T-helper 1 cell (primary cell): ENCODE measurements around the gene GABRB1.
"Not testable (repeated sequence)": the region's sequence is repeated elsewhere in the genome, so short reads cannot be mapped to it uniquely, and the experiment has no call there.

ENCODE experiments used
- DNase-seq, 5 donors: peaks; one replicate each; pipeline ENCODE4 v3.0.0-alpha.2; 2012 to 2020

Gene GABRB1

GRCh38 chr4:47213971-47214370 lies 182.6 kb downstream of the GABRB1 start:
- no peak for DNase-seq

DNA sequence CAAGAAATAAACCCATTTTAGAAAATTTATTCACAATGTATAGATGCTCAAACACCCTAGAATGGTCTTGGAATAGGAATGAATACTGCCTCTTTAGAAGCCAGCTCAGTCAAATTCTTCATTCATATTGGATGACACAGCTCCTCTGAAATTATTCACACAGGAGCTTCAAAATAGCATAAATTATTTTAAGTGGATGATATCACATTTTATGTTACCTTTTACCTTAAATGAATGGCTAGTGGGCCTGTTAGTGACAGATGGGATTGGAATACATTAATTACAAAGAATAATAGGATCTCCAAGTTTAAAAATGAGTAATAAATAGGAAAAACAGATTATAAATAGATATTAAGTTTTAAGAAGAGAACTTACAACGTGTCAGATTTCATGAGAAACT lies 184.4 kb downstream of the GABRB1 start:
- no peak for DNase-seq

GRCh38 chr4:47217291-47217690 lies 185.9 kb downstream of the GABRB1 start:
- no peak for DNase-seq

DNA sequence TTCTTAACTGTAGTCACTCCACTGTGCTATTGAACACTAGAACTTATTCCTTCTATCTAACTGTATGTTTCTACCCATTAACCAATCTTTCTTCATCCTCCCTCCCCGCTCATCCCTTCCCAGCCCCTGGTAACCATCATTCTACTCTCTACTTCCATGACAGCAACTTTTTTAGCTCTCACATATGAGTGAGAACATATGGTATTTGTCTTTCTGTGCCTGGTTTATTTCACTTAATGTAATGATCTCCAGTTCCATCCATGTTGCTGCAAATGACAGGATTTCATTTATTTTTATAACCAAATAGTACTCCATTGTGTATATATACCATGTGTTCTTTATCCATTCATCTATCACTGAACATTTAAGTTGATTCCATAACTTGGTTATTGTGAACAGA lies 186.5 kb downstream of the GABRB1 start:
- DNase-seq: no peak

DNA sequence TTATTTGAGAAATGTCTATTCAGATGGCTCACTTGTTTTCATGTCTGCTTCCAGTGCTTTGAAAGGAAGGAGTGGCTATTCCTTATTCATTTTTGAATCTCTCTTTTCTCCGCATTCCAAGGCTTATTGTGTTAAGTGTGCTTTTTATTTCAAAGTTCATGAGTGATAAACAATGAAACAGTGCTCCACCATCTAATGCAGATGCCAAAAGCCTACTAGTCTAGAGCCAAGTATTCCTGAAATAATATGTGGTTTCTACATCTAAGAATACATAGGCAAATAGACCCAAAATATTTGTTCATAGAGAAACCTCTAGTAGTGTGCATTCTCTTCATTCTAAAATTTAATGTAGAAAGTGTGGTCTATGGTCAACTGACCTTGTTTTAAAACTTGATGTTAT lies 187.3 kb downstream of the GABRB1 start:
- no peak for DNase-seq

DNA sequence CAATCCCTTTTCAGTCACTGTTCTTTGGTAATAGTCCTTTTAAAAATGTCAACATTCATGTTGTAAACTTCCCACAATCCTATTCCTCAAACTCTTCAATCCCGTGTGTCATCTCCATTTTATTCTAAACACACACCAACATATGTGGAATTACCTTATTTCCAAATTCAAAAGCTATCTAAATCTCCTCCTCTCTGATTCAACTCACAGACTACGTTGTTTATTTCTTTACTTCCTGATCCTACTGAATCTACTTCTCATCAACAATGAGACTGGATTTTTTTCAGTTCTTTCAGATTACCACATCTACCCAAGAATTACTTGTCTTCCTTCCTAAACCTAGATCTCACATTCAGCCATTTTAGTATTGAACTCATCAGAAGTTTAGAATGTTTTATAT lies 188.2 kb downstream of the GABRB1 start:
- no peak for DNase-seq

DNA sequence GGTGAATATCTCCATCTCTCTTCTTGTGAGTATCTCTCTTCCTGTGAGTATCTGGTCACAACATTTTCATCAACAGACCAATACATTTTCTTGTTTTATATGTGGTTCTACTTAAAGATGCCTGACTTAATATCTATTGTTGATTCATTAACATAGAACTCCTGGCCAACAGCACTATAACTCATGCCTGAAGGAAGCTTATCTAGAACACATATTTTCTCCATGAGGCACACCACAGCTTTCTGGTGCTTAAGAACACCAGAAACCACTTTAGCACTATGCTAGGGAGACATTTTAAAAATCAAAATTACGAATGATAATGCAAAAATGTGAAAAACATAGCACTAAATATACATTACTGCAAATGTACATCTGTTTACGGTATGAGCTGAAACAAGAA lies 190.4 kb downstream of the GABRB1 start:
- no peak for DNase-seq

DNA sequence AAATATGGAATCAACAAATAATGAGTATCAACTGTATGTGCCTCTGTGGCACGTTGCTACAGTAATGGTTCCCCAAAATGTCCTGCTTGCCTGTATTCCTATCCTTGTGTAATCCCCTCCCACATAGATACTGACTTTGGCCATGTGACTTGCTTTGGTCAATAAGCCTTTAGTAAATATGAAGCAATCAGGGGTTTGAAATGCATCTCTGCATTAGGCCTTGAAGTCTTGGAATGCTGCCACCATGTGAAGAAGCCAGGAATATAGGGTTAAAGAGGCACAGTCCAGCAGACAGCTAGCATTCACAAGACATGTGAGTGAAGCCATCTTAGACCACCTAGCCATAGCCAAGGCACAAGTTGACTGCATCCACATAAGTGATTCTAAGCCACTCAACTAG lies 190.9 kb downstream of the GABRB1 start:
- no peak for DNase-seq

DNA sequence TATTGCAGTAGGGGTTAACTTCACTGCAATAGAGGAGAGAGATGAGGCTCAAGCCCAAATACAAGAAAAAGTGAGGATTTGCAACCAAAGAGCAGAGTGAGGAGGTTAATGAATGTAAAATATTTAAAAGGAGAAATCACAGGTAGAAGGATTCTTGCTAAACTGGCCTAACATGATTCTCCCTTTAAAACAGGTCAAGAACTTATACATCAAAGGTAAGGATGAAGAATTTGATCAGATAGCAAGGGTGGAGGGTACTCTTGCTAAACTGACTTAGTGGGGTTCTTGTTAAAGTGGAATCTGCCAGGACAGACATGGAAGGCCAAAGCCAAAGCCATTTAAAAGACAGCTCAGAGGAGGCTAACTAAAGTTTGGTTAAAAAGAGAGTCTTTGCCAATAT lies 193.0 kb downstream of the GABRB1 start:
- DNase-seq: no peak

DNA sequence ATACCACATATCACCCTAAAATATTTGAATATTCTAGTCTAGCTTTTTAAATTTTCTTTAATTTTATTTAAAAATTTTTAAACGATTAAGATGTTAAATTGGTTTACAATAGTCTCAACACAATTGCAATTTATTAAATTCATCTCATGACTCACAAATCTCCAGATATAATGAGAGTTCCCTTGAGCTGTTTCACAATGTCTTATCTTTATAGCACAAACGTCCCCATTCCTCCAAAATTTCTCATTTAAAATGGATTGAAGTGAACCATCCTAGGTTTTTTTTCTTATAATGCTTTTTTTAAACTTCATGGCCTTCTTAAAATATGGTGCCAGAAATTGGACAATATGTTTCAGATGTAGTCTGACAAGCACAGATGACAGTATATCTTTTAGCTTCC lies 204.4 kb downstream of the GABRB1 start:
- no peak for DNase-seq

- no peak for DNase-seq
These were observed 207.3 kb downstream of the GABRB1 start for GRCh38 chr4:47238667-47239066.

DNA sequence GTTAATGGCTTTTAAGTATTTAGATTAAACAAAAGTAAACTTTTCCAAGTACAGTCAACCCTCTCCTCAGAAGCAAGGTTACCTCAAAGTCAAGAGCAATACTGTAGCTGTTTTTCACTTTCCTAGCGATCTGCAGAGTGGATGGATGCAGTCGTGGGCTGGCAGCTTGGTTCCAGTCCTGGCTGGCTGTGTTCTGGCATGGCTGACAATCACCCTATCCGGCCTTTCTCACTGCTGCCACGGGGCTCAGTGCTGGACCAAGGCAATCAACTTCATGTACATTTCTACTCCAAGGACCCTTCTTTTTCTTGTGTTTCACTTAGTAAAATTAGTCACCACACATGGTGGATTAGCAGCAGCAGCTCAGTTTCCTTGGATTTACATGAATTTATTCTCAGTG lies 208.3 kb downstream of the GABRB1 start:
- DNase-seq: no peak

DNA sequence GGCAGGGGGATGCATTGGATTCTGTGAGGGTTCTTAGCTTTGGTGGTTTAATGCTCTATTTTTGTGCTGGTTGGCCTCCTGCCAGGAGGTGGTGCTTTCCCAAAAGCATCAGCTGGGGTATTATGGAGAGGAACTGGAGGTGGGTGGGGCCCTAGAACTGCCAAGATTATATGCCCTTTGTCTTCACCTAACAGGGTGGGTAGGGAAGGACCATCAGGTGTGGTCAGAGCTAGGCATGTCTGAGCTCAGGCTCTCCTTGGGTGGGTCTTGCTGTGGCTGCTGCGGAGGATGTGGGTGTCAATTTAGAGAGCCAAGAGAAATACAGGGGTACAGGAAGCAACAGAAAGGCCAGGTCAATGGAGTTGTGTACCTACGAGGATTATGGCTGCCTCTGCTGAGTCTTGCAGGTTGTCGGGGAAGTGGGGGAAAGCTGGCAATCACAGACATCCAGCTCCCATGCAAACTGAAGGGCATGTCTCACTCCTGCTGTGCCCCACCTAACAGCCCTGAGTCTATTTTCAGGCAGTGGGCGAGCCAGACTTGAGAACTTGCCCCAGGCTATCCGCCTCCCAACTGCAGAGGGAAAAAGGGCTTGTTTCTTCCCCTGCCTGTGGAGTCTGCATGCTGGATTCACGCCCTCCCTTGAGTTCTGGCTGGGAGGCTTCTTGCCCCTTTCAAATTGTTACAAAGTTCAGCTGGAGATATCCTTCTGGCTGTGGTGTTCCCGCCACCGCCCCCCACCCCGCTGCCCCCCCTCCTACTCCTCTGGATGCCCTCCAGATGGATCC lies 220.2 kb downstream of the GABRB1 start:
- DNase-seq: no peak

- DNase-seq: no peak
These were observed 232.4 kb downstream of the GABRB1 start for GRCh38 chr4:47263721-47264120.

DNA sequence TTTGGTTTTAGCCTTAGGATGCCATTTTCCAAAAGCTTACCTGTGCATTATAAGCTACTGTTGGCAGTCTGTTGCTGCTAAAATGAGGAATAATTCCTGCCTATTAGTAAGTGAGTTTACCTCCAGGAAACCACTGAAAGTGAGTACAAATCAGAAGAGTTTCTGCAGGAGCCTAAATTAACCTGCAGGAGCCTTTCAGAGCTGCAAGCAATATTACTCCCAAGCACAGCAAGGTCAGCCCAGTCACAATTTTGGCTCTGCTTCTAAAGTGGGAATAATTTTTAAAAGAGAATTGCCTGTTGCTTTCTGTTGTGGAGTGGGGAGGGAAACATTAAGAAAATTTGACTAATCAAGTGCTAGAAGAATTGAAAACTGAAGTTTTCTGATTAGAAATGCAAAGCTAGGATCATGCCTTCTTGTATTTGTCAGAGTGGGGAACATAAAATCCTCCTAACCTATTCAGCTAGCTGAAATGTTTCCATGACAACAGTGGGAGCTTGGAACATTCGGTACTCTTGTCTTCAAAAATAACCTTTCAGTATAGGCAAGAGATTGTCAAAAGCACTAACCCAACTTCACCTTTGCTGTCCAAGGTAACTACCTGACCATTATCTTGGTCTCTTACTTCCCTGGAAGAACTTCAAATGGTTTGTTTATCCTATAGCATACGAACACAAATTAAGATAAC lies 239.0 kb downstream of the GABRB1 start:
- DNase-seq: no peak

- no peak for DNase-seq
These were observed 239.9 kb downstream of the GABRB1 start for GRCh38 chr4:47271291-47271690.

DNA sequence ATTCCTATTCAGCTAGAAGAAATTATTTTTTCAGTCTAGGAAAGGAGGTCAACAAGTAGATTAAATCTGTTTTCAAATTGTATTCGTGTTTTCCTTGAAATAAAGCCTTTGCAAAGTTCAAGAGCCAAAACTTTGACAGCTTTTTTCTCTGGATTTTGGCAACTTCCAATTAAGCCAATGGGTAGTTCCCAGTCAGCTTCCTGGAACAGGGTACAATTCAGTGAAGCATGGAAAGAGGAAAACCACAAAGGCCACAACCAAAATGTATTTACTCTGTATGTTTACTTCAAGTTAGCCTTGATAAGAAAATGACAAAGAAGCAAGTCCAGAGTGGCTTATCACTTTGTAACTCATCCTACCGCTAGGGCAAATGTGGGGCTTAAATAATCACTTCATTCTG lies 243.5 kb downstream of the GABRB1 start:
- no peak for DNase-seq

DNA sequence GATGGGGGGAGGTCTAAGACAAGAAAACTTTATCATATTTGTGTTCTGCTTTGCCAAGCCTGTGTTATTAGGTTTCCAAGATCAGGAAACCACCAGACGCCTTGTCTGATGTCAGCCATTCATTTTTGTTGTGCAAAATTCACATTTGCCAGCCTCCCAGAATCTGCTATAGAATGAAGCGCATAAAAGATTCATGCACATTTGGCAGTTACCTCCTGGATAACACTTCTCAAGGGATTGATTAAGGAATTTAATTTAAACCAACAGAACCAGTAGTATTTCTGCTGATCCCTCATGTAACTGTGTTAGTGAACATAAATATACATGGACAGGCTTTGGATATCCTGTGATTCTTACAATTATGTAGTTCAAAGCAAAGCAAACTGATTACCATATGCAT lies 244.2 kb downstream of the GABRB1 start:
- no peak for DNase-seq

DNA sequence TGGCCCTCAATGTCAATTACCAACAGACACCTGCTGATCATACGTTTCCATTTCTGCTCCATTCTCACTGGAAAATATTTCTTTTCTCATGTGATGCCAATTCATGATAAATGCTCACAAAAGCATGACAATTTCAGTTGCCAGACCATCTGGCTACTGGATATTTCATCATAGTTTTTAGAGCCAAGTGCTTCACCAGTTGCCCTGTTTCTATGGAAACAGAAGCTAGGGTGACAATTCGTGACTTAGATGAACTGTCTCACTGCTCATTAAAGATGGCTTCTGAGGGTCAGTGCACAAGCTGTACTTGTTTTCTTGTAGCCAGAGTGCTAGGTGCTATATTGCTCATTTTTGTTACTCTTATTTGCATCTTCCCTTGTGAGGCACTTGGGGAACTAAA lies 247.3 kb downstream of the GABRB1 start:
- DNase-seq: no peak

DNA sequence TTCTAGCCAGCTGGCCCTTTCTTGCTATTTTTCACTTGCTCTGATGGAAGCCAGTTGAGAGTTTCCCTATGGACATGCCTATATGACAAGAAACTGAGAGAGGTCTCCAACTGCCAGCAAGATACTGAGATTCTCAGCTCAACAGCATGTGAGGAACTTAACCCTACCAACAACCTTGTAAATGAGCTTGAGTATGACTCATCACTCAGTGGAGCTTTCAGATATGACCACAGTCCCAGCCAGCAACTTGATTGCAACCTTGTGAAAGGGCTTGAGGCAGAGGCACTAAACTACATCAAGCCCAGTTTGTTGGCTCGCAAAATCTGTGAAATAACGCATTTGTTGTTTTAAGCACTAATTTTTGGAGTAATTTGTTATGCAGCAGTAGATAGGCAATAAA lies 256.4 kb downstream of the GABRB1 start:
- DNase-seq: peak in 1 of 5 donors; percentile 1

- DNase-seq: no peak
These were observed 258.4 kb downstream of the GABRB1 start for GRCh38 chr4:47289805-47290204.

DNA sequence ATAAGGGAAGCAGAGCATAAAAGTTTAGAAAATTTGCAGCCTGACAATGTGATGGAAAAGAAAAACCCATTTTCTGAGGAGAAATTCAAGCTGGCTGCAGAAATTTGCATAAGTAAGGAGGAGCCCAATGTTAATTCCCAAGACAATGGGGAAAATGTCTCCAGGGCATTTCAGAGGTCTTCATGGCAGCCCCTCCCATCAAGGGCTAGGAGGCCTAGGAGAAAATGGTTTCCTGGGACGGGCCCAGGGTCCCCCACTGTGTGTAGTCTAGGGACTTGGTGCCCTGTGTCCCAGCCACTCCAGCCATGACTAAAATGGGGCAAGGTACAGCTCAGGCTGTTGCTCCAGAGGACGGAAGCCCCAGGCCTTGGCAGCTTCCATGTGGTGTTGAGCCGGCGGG lies 259.5 kb downstream of the GABRB1 start:
- DNase-seq: not testable (repeated sequence)

DNA sequence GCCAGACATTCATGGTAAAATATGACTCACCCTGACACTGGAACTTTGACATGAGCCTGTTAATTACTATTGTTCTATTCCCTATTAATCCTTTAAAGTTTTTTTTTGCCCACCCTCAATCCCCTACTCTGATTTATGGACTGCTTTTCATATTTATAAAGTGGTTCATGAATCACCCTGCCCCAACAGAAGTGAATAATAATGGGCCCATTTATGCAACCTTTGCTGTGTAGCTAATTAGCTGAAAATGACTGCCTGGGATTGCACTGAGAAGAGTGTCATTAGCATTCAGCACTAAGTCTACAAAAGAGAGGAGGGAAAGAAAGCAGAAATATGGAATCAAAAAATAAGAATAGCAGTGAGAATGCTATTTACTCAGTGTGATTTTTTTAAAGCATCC lies 277.8 kb downstream of the GABRB1 start:
- no peak for DNase-seq

DNA sequence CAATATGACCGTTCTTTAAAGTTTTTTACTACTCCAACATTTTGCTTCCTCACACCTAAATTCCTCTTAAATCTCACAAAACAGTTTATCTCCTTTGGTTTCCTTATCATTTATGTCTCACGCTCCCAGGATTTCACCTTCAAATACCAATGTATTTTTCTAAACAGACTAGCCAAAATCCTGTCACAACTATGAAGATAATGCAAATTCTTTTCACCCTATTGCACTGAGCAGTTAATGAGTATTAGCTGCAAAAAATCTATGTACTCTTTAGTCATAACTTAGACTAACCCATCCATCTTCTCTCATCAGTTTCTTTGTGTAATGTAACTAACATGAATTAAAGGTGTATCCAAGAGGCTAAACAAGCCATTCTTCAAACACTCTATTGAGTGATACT lies 280.8 kb downstream of the GABRB1 start:
- DNase-seq: no peak

GRCh38 chr4:47313384-47313783 lies 282.0 kb downstream of the GABRB1 start:
- DNase-seq: no peak
